Natural killer cell (primary cell): ENCODE data around the gene FYN. TPM values are rescaled to one million over a fixed set of nuclear protein-coding genes. Genes with fewer than 3 reads are reported as not detected.
A peak's percentile ranks its signal among the peaks of the same experiment; 100 is the strongest.
"Not testable (repeated sequence)": the region's sequence is repeated elsewhere in the genome, so short reads cannot be mapped to it uniquely, and the experiment has no call there.

ENCODE experiments used
- ATAC-seq, 3 donors: fragments of 150-1000 bp in 2 of 3; fragments of 200-7000 bp in 1 of 3; cut with Tn5 transposase; 1 replicate in 1 of 3; 2 replicates in 2 of 3; pipeline ENCODE4 v1.10.0; 2021; ENCODE audit warnings: mild to moderate bottlenecking in 2 of 3, moderate library complexity in 2 of 3
- DNase-seq, 2 donors: peaks; one replicate each; pipeline versions ENCODE4 v3.0.0 to v3.0.0-alpha.2; 2013 to 2021; ENCODE audit warnings: mixed read lengths in 1 of 2
- H3K27ac ChIP-seq: one replicate; pipeline ENCODE4 v1.5.1; 2013; ENCODE audit warnings: mild to moderate bottlenecking, low read length
- H3K27me3 ChIP-seq: one replicate; pipeline ENCODE4 v1.6.1; 2013; ENCODE audit warnings: low read length; ENCODE audit not compliant: control insufficient read depth, insufficient read depth
- H3K36me3 ChIP-seq: one replicate; pipeline ENCODE4 v1.6.1; 2013; ENCODE audit warnings: low read length; ENCODE audit not compliant: control insufficient read depth, insufficient read depth
- H3K4me1 ChIP-seq: one replicate; pipeline ENCODE4 v1.6.1; 2013; ENCODE audit warnings: low read length; ENCODE audit not compliant: control insufficient read depth, insufficient read depth
- H3K4me3 ChIP-seq: one replicate; pipeline ENCODE4 v1.5.1; 2013; ENCODE audit warnings: low read length
- H3K9me3 ChIP-seq: one replicate; pipeline ENCODE4 v1.6.1; 2013; ENCODE audit warnings: low read length; ENCODE audit not compliant: control insufficient read depth, insufficient read depth
- H3K27ac Mint-ChIP-seq, 2 donors: one replicate each; pipeline ENCODE4 v1.8.0; 2022; ENCODE audit warnings: mild to moderate bottlenecking in 2 of 2, mixed read lengths in 2 of 2, moderate library complexity in 1 of 2
- H3K27me3 Mint-ChIP-seq, 2 donors: one replicate each; pipeline ENCODE4 v1.8.0; 2022; ENCODE audit warnings: low read depth in 2 of 2, mixed read lengths in 2 of 2
- H3K36me3 Mint-ChIP-seq: one replicate; pipeline ENCODE4 v1.8.0; 2022; ENCODE audit warnings: mixed read lengths
- H3K4me1 Mint-ChIP-seq, 2 donors: one replicate each; pipeline ENCODE4 v1.8.0; 2022; ENCODE audit warnings: mixed read lengths in 2 of 2
- H3K4me3 Mint-ChIP-seq: one replicate; pipeline ENCODE4 v1.8.0; 2022; ENCODE audit warnings: mild to moderate bottlenecking, moderate library complexity, mixed read lengths
- H3K9me3 Mint-ChIP-seq, 2 donors: one replicate each; pipeline ENCODE4 v1.8.0; 2022; ENCODE audit warnings: mixed read lengths in 2 of 2
- CTCF ChIP-seq: fragments of 200-600 bp; IDR thresholded peaks from one replicate; pipeline ENCODE4 v1.8.0; 2022; ENCODE audit warnings: antibody characterized with exemption
- WGBS: methylation state at CpG from one replicate; pipeline ENCODE4 v1.1.7; 2013; ENCODE audit warnings: missing lambda C conversion rate; ENCODE audit not compliant: insufficient coverage; 5-methylcytosine and 5-hydroxymethylcytosine counted together
- intact Hi-C: fragments of 100-400 bp; cut with micrococcal nuclease; formaldehyde crosslinking; loops from one replicate; pipeline ENCODE4 v1.14.2; 2022
- total RNA-seq, 4 donors: library from RNA; stranded (reverse); fragments of 120-200 nt in 1 of 4; gene quantifications; one replicate each; pipeline versions ENCODE4 v1.2.3 to v1.2.4, GENCODE V29; 2013 to 2022

Gene FYN
- total RNA-seq, 3 donors from 2014 or later (not counting 1 experiment from before 2014, with no cell fraction given): 616 to 757 (median 713) TPM

GRCh38 chr6:111837641-111838500, 35.4 kb downstream of the FYN start:
- DNase-seq: peak; percentile 40 to 72
- Histone ChIP-seq H3K4me3 (no peak overlapping the region), H3K9me3 (no peaks in the 10 kb centered on the region), H3K27me3 (no peaks in the 10 kb centered on the region), H3K27ac (peak overlapping the region; percentile 89), H3K36me3 (no peaks in the 10 kb centered on the region), H3K4me1 (peaks cover 68% of the 10 kb centered on the region)
- Mint-ChIP-seq H3K4me1 (peaks cover 34 to 36% of the 10 kb centered on the region in 2 donors), H3K27ac (no peak overlapping the region), H3K36me3 (no peaks in the 10 kb centered on the region), H3K27me3 (no peaks in the 10 kb centered on the region), H3K4me3 (peak overlapping the region; percentile 70), H3K9me3 (no peaks in the 10 kb centered on the region)
- intact Hi-C loops: loop anchor here (1.0 to 10.0 kb wide), 8 partner anchors 8 to 157 kb away; no protein-coding TSS in a partner anchor
- WGBS: 19% methylated on average over 8 of the region's 8 CpGs
- TF ChIP-seq CTCF: no peak
- ATAC-seq: peak; percentile 69 to 82 (median 72)

GRCh38 chr6:111837007-111837406, 36.2 kb downstream of the FYN start:
- H3K27ac ChIP-seq: peak overlapping the region; percentile 89
- H3K4me1 ChIP-seq: peaks cover 60% of the 10 kb centered on the region
- Mint-ChIP-seq H3K4me1 (peaks cover 43 to 44% of the 10 kb centered on the region in 2 donors), H3K9me3 (no peaks in the 10 kb centered on the region), H3K36me3 (no peaks in the 10 kb centered on the region), H3K27ac (no peak overlapping the region), H3K27me3 (no peaks in the 10 kb centered on the region), H3K4me3 (peak overlapping the region; percentile 70)
- no peak overlapping the region for H3K4me3 ChIP-seq
- H3K9me3 ChIP-seq: no peaks in the 10 kb centered on the region
- H3K36me3 ChIP-seq: no peaks in the 10 kb centered on the region
- H3K27me3 ChIP-seq: no peaks in the 10 kb centered on the region
- ATAC-seq: peak; percentile 8 to 56 (median 41)
- no peak for TF ChIP-seq CTCF
- DNase-seq: peak in 1 of 2 donors; percentile 83
- intact Hi-C loops: loop anchor here (1.0 to 10.0 kb wide), 8 partner anchors 9 to 158 kb away; no protein-coding TSS in a partner anchor
- 77% methylated on average over 1 of the region's 6 CpGs for WGBS

- Mint-ChIP-seq H3K4me3 (peak overlapping the region; percentile 45), H3K36me3 (no peaks in the 10 kb centered on the region), H3K4me1 (peaks cover 53 to 55% of the 10 kb centered on the region in 2 donors), H3K9me3 (no peaks in the 10 kb centered on the region), H3K27me3 (no peaks in the 10 kb centered on the region), H3K27ac (no peak overlapping the region)
- DNase-seq: no peak
- no peak overlapping the region for H3K4me3 ChIP-seq
- intact Hi-C loops: loop anchor here (2.0 to 10.0 kb wide), 6 partner anchors 31 to 159 kb away; no protein-coding TSS in a partner anchor
- H3K9me3 ChIP-seq: no peaks in the 10 kb centered on the region
- no peaks in the 10 kb centered on the region for H3K27me3 ChIP-seq
- peaks cover 2% of the 10 kb centered on the region for H3K36me3 ChIP-seq
- ATAC-seq: no peak
- peaks cover 50% of the 10 kb centered on the region for H3K4me1 ChIP-seq
- H3K27ac ChIP-seq: peak overlapping the region; percentile 89
- TF ChIP-seq CTCF: no peak
- WGBS: 79% methylated on average over 1 of the region's 1 CpG
Measured at GRCh38 chr6:111835807-111836206, 37.4 kb downstream of the FYN start.

- WGBS: 87% methylated on average over 5 of the region's 7 CpGs
- not testable (repeated sequence) for ATAC-seq
Measured at GRCh38 chr6:111835398-111835797, 37.9 kb downstream of the FYN start.

More at GRCh38 chr6:111835398-111835797, 37.9 kb downstream of the FYN start:
- not testable (repeated sequence) for H3K27ac Mint-ChIP-seq, H3K27me3 ChIP-seq, H3K27me3 Mint-ChIP-seq, H3K36me3 ChIP-seq, H3K27ac ChIP-seq, H3K9me3 ChIP-seq, H3K9me3 Mint-ChIP-seq, H3K36me3 Mint-ChIP-seq, H3K4me3 ChIP-seq, DNase-seq
- peak overlapping the region; percentile 51 for H3K4me3 Mint-ChIP-seq
- H3K4me1 ChIP-seq: peaks cover 48% of the 10 kb centered on the region
- intact Hi-C loops: loop anchor here (5.0 to 10.0 kb wide), 3 partner anchors 83 to 159 kb away; no protein-coding TSS in a partner anchor
- peaks cover 57 to 59% of the 10 kb centered on the region in 2 donors for H3K4me1 Mint-ChIP-seq
